NOMO-1 (cell line): Measurements from ENCODE around the gene SAMD11.
"Not testable (repeated sequence)": the region's sequence is repeated elsewhere in the genome, so short reads cannot be mapped to it uniquely, and the experiment has no call there.

ENCODE experiments used
- DNase-seq, 2 experiments: peaks; one replicate each; lab custom pipeline; 2025; ENCODE audit not compliant: unreplicated experiment in 2 of 2; lab: John Stamatoyannopoulos, UW

The SAMD11 gene

GRCh38 chr1:942864-943533, 19.3 kb downstream of the SAMD11 start:
- DNase-seq, result no peak

- no peak for DNase-seq
These were observed 20.0 kb downstream of the SAMD11 start for GRCh38 chr1:943545-944340.

- DNase-seq, result no peak
These were observed 20.9 kb downstream of the SAMD11 start for GRCh38 chr1:944341-945325.

- no peak for DNase-seq
These were observed 22.2 kb downstream of the SAMD11 start for GRCh38 chr1:945688-946556.

- not testable (repeated sequence) for DNase-seq
These were observed 23.1 kb downstream of the SAMD11 start for GRCh38 chr1:946811-947210.

- no peak for DNase-seq
These were observed 24.2 kb downstream of the SAMD11 start for GRCh38 chr1:947958-948357.

- DNase-seq, result no peak
These were observed 26.5 kb downstream of the SAMD11 start for GRCh38 chr1:950268-950667.

GRCh38 chr1:950881-951280, 27.2 kb downstream of the SAMD11 start:
- DNase-seq, result no peak

GRCh38 chr1:951364-951763, 27.6 kb downstream of the SAMD11 start:
- no peak for DNase-seq

- no peak for DNase-seq
These were observed 28.5 kb downstream of the SAMD11 start for GRCh38 chr1:952201-952600.

GRCh38 chr1:952603-953002, 28.9 kb downstream of the SAMD11 start:
- DNase-seq, result no peak

GRCh38 chr1:953524-954320, 30.0 kb downstream of the SAMD11 start:
- no peak for DNase-seq

- no peak for DNase-seq
These were observed 31.2 kb downstream of the SAMD11 start for GRCh38 chr1:954927-955326.

- DNase-seq, result peak; percentile 66 to 82
These were observed 31.8 kb downstream of the SAMD11 start for GRCh38 chr1:955474-955873.

- DNase-seq, result no peak
These were observed 32.9 kb downstream of the SAMD11 start for GRCh38 chr1:956636-957035.

- peak; percentile 78 to 87 for DNase-seq
These were observed 35.4 kb downstream of the SAMD11 start, which contains the start of gene NOC2L for GRCh38 chr1:958823-959730. TSS of gene NOC2L (minus strand) at chr1:959256. CDS start at chr1:959240, 16 bp downstream.

- no peak for DNase-seq
These were observed 36.1 kb downstream of the SAMD11 start for GRCh38 chr1:959731-960362.
